H9 (cell line): ENCODE results near the gene PPFIBP2. TPM values are rescaled to one million over a fixed set of nuclear protein-coding genes. Genes with fewer than 3 reads are reported as not detected.

Experiments used
- DNase-seq: peaks from one replicate; pipeline ENCODE4 v3.0.0-alpha.2; 2017
- H2AFZ ChIP-seq: one replicate; pipeline ENCODE4 v1.6.1; 2013; ENCODE audit warnings: mild to moderate bottlenecking, low read length, control low read depth, moderate library complexity
- H2AK5ac ChIP-seq: 2 replicates; pipeline ENCODE4 v1.6.1; 2013; ENCODE audit warnings: low read length, control low read depth, mixed read lengths; ENCODE audit not compliant: insufficient read length
- H2BK120ac ChIP-seq: one replicate; pipeline ENCODE4 v1.6.1; 2013; ENCODE audit warnings: low read depth, mild to moderate bottlenecking, low read length, control low read depth, inconsistent platforms; ENCODE audit not compliant: poor library complexity, severe bottlenecking
- H2BK12ac ChIP-seq: 2 replicates; pipeline ENCODE4 v1.6.1; 2013; ENCODE audit warnings: low read length, control low read depth, mixed read lengths, low read depth; ENCODE audit not compliant: insufficient read length
- H2BK15ac ChIP-seq: 2 replicates; pipeline ENCODE4 v1.6.1; 2013; ENCODE audit warnings: low read depth, low read length, control low read depth
- H2BK20ac ChIP-seq: one replicate; pipeline ENCODE4 v1.6.1; 2013; ENCODE audit warnings: low read depth, mild to moderate bottlenecking, low read length, control low read depth, inconsistent platforms; ENCODE audit not compliant: poor library complexity, severe bottlenecking
- H2BK5ac ChIP-seq: 2 replicates; pipeline ENCODE4 v1.6.1; 2013; ENCODE audit warnings: low read length, control low read depth, mixed read lengths; ENCODE audit not compliant: insufficient read length
- H3K14ac ChIP-seq: 2 replicates; pipeline ENCODE4 v1.6.1; 2013; ENCODE audit warnings: low read length, control low read depth; ENCODE audit not compliant: insufficient read depth
- H3K18ac ChIP-seq: 2 replicates; pipeline ENCODE4 v1.6.1; 2013; ENCODE audit warnings: low read depth, mild to moderate bottlenecking, mixed read lengths, low read length, control low read depth; ENCODE audit not compliant: insufficient read length
- H3K23ac ChIP-seq: 2 replicates; pipeline ENCODE4 v1.6.1; 2013; ENCODE audit warnings: low read length, control low read depth, mixed read lengths, low read depth; ENCODE audit not compliant: insufficient read length
- H3K23me2 ChIP-seq: 2 replicates; pipeline ENCODE4 v1.6.1; 2013; ENCODE audit warnings: low read depth, mild to moderate bottlenecking, mixed read lengths, low read length, control low read depth; ENCODE audit not compliant: insufficient read length, poor library complexity, severe bottlenecking
- H3K27ac ChIP-seq: 2 replicates; pipeline ENCODE4 v1.5.1; 2013; ENCODE audit warnings: low read length, control low read depth, mixed read lengths, low read depth; ENCODE audit not compliant: insufficient read length
- H3K27me3 ChIP-seq: 2 replicates; pipeline ENCODE4 v1.6.1; 2013; ENCODE audit warnings: low read length, control low read depth, inconsistent platforms; ENCODE audit not compliant: insufficient read depth
- H3K4ac ChIP-seq: 2 replicates; pipeline ENCODE4 v1.6.1; 2013; ENCODE audit warnings: low read depth, mild to moderate bottlenecking, control low read depth, inconsistent platforms, low read length, moderate library complexity
- H3K4me1 ChIP-seq: 2 replicates; pipeline ENCODE4 v1.6.1; 2013; ENCODE audit warnings: low read length, control low read depth, inconsistent platforms; ENCODE audit not compliant: insufficient read depth
- H3K4me2 ChIP-seq: 2 replicates; pipeline ENCODE4 v1.6.1; 2013; ENCODE audit warnings: low read length, control low read depth, mixed read lengths; ENCODE audit not compliant: insufficient read length, insufficient read depth
- H3K56ac ChIP-seq: 2 replicates; pipeline ENCODE4 v1.6.1; 2013; ENCODE audit warnings: low read depth, mild to moderate bottlenecking, mixed read lengths, low read length, control low read depth; ENCODE audit not compliant: insufficient read length
- H3K79me1 ChIP-seq: 2 replicates; pipeline ENCODE4 v1.6.1; 2013; ENCODE audit warnings: low read depth, mild to moderate bottlenecking, moderate library complexity, low read length, control low read depth, inconsistent platforms; ENCODE audit not compliant: insufficient read depth, poor library complexity, severe bottlenecking
- H3K79me2 ChIP-seq: 2 replicates; pipeline ENCODE4 v1.6.1; 2013; ENCODE audit warnings: low read length, control low read depth, inconsistent platforms; ENCODE audit not compliant: insufficient read depth
- H3K9ac ChIP-seq: 2 replicates; pipeline ENCODE4 v1.6.1; 2013; ENCODE audit warnings: low read length, control low read depth, mixed read lengths; ENCODE audit not compliant: insufficient read length; ENCODE audit errors: extremely low read depth
- H3K9me3 ChIP-seq: one replicate; pipeline ENCODE4 v1.6.1; 2013; ENCODE audit warnings: low read depth, low read length, inconsistent platforms; ENCODE audit not compliant: control insufficient read depth
- H3T11ph ChIP-seq: one replicate; pipeline ENCODE4 v1.6.1; 2013; ENCODE audit warnings: mild to moderate bottlenecking, low read length, control low read depth, inconsistent platforms
- H4K20me1 ChIP-seq: one replicate; pipeline ENCODE4 v1.6.1; 2013; ENCODE audit not compliant: control insufficient read depth, insufficient read length, insufficient read depth
- H4K5ac ChIP-seq: 2 replicates; pipeline ENCODE4 v1.6.1; 2013; ENCODE audit warnings: low read depth, mild to moderate bottlenecking, mixed read lengths, low read length, control low read depth; ENCODE audit not compliant: insufficient read length
- H4K8ac ChIP-seq: replicated peaks from 2 replicates; pipeline ENCODE4 v1.6.1; 2013; ENCODE audit warnings: low read length, control low read depth, mixed read lengths, low read depth; ENCODE audit not compliant: insufficient read length
- H4K91ac ChIP-seq: 2 replicates; pipeline ENCODE4 v1.6.1; 2013; ENCODE audit warnings: low read depth, mild to moderate bottlenecking, moderate library complexity, mixed read lengths, low read length, control low read depth; ENCODE audit not compliant: insufficient read length
- H3K27ac Mint-ChIP-seq, 3 experiments: 2 replicates in 2 of 3; 3 replicates in 1 of 3; pipeline ENCODE4 v1.8.0; 2020 to 2021; ENCODE audit warnings: mixed read lengths in 3 of 3, mild to moderate bottlenecking in 1 of 3, moderate library complexity in 1 of 3
- H3K27me3 Mint-ChIP-seq: 2 replicates; pipeline ENCODE4 v1.8.0; 2021; ENCODE audit warnings: low read depth, mild to moderate bottlenecking, moderate library complexity, mixed read lengths
- H3K36me3 Mint-ChIP-seq, 3 experiments: 2 replicates in 2 of 3; 3 replicates in 1 of 3; pipeline ENCODE4 v1.8.0; 2020 to 2021; ENCODE audit warnings: low read depth in 3 of 3, mixed read lengths in 3 of 3; ENCODE audit not compliant: insufficient read depth in 1 of 3
- H3K4me1 Mint-ChIP-seq, 2 experiments: 2 replicates each; pipeline ENCODE4 v1.8.0; 2020; ENCODE audit warnings: mixed read lengths in 2 of 2
- H3K4me3 Mint-ChIP-seq, 2 experiments: 2 replicates in 1 of 2; 3 replicates in 1 of 2; pipeline ENCODE4 v1.8.0; 2020 to 2021; ENCODE audit warnings: mild to moderate bottlenecking in 2 of 2, mixed read lengths in 2 of 2, moderate library complexity in 1 of 2
- H3K9me3 Mint-ChIP-seq, 2 experiments: 2 replicates in 1 of 2; 3 replicates in 1 of 2; pipeline ENCODE4 v1.8.0; 2020; ENCODE audit warnings: mild to moderate bottlenecking in 2 of 2, mixed read lengths in 2 of 2, moderate library complexity in 1 of 2
- CTCF ChIP-seq: fragments of 200-600 bp; sonication (generic); conservative IDR thresholded peaks from 3 replicates; pipeline ENCODE4 v1.8.0; 2021; ENCODE audit warnings: antibody characterized with exemption, mild to moderate bottlenecking
- WGBS: extraction: QIAGEN DNeasy Blood & Tissue Kit; methylation state at CpG from one replicate; pipeline ENCODE4 v1.1.7; 2013; ENCODE audit warnings: missing lambda C conversion rate, low lambda C conversion rate, mixed read lengths; ENCODE audit not compliant: insufficient read length; ENCODE audit errors: extremely low coverage; 5-methylcytosine and 5-hydroxymethylcytosine counted together
- total RNA-seq: library from RNA; stranded (reverse); gene quantifications from 2 replicates; pipeline ENCODE4 v1.2.1, GENCODE V29; 2021

The PPFIBP2 gene
- total RNA-seq, 1 experiment from 2014 or later = 8.3 TPM

- Histone ChIP-seq H3K14ac (no peak overlapping the region), H2AK5ac (no peak overlapping the region), H3K79me1 (no peaks in the 10 kb centered on the region), H3K23me2 (peaks cover 2% of the 10 kb centered on the region), H3K27me3 (no peaks in the 10 kb centered on the region), H3K4me1 (no peaks in the 10 kb centered on the region), H3K27ac (no peak overlapping the region), H2BK120ac (no peak overlapping the region), H2AFZ (no peak overlapping the region), H4K8ac (no peak overlapping the region), H3K9me3 (no peaks in the 10 kb centered on the region), H3T11ph (no peak overlapping the region), H2BK20ac (no peak overlapping the region), H3K56ac (no peak overlapping the region), H4K91ac (no peak overlapping the region), H4K5ac (no peak overlapping the region), H3K23ac (no peak overlapping the region), H2BK12ac (no peak overlapping the region), H3K18ac (peak overlapping the region; percentile 26), H3K4ac (no peak overlapping the region), H3K4me2 (no peak overlapping the region), H2BK15ac (no peak overlapping the region), H3K9ac (no peak overlapping the region), H4K20me1 (no peaks in the 10 kb centered on the region), H2BK5ac (no peak overlapping the region), H3K79me2 (no peaks in the 10 kb centered on the region)
- Mint-ChIP-seq H3K27me3 (no peaks in the 10 kb centered on the region), H3K27ac (peak overlapping the region in 1 of 3 experiments; percentile 18; a peak in 2 of 7 replicates), H3K4me3 (no peak overlapping the region), H3K9me3 (no peaks in the 10 kb centered on the region), H3K4me1 (peaks cover 7 to 8% of the 10 kb centered on the region in 2 experiments), H3K36me3 (no peaks in the 10 kb centered on the region)
- no peak for TF ChIP-seq CTCF
- WGBS = no CpG with 5 or more reads among the region's 3 CpGs
- DNase-seq = no peak
Measured at GRCh38 chr11:7500251-7500650, 13.5 kb upstream of the PPFIBP2 start.
